Keratinocyte (primary cell): ENCODE results near the gene AP5B1. TPM values are rescaled to one million over a fixed set of nuclear protein-coding genes. Genes with fewer than 3 reads are reported as not detected.

ENCODE experiments used
- DNase-seq: peaks from one replicate; pipeline ENCODE4 v3.0.0-alpha.2; 2011; ENCODE audit warnings: low read depth, missing footprints, low spot score
- FAIRE-seq: peaks from 2 replicates; lab custom pipeline; 2011; peaks lifted over from hg19 to GRCh38; lab: Jason Lieb, UNC
- H2AFZ ChIP-seq: 2 replicates; pipeline ENCODE4 v1.6.0; 2012; ENCODE audit warnings: low read length, control low read depth, inconsistent platforms; ENCODE audit not compliant: control insufficient read depth
- H3K27ac ChIP-seq: 2 replicates; pipeline ENCODE4 v1.5.1; 2011; ENCODE audit warnings: low read length; ENCODE audit not compliant: control insufficient read depth, insufficient read depth
- H3K27me3 ChIP-seq: 3 replicates; pipeline ENCODE4 v1.6.0; 2011; ENCODE audit warnings: low read length; ENCODE audit not compliant: control insufficient read depth, insufficient read depth; ENCODE audit errors: extremely low read depth
- H3K36me3 ChIP-seq, 2 experiments: 2 replicates in 1 of 2; 3 replicates in 1 of 2; pipeline ENCODE4 v1.5.1; 2011; ENCODE audit warnings: low read length in 2 of 2, mild to moderate bottlenecking in 1 of 2; ENCODE audit not compliant: control insufficient read depth in 2 of 2, insufficient read depth in 2 of 2; ENCODE audit errors: extremely low read depth in 1 of 2
- H3K4me1 ChIP-seq: 3 replicates; pipeline ENCODE4 v1.5.1; 2011; ENCODE audit warnings: low read length; ENCODE audit not compliant: control insufficient read depth, insufficient read depth; ENCODE audit errors: extremely low read depth
- H3K4me2 ChIP-seq: 3 replicates; pipeline ENCODE4 v1.6.0; 2011; ENCODE audit warnings: low read depth, low read length; ENCODE audit not compliant: control insufficient read depth, insufficient read depth; ENCODE audit errors: extremely low read depth
- H3K4me3 ChIP-seq, 3 experiments: fragments of 200-600 bp in 1 of 3; sonication (generic) in 1 of 3; 2 replicates in 2 of 3; 3 replicates in 1 of 3; pipeline ENCODE4 v1.5.1; 2011 to 2016; ENCODE audit warnings: low read length in 3 of 3, mild to moderate bottlenecking in 3 of 3, control low read depth in 2 of 3, inconsistent platforms in 1 of 3, low read depth in 1 of 3, mixed read lengths in 1 of 3, mixed run types in 1 of 3, moderate library complexity in 1 of 3; ENCODE audit not compliant: control insufficient read depth in 2 of 3, insufficient read depth in 2 of 3; ENCODE audit errors: extremely low read depth in 1 of 3
- H3K79me2 ChIP-seq: 2 replicates; pipeline ENCODE4 v1.6.0; 2012; ENCODE audit warnings: low read length; ENCODE audit not compliant: control insufficient read depth, insufficient read depth
- H3K9ac ChIP-seq: 3 replicates; pipeline ENCODE4 v1.6.0; 2011; ENCODE audit warnings: low read length; ENCODE audit not compliant: control insufficient read depth, insufficient read depth; ENCODE audit errors: extremely low read depth
- H3K9me1 ChIP-seq: 3 replicates; pipeline ENCODE4 v1.6.0; 2011; ENCODE audit warnings: low read length; ENCODE audit not compliant: control insufficient read depth, insufficient read depth; ENCODE audit errors: extremely low read depth
- H3K9me3 ChIP-seq: 2 replicates; pipeline ENCODE4 v1.5.1; 2012; ENCODE audit warnings: low read depth, low read length; ENCODE audit not compliant: control insufficient read depth
- H4K20me1 ChIP-seq: 3 replicates; pipeline ENCODE4 v1.6.0; 2011; ENCODE audit warnings: low read length; ENCODE audit not compliant: control insufficient read depth, insufficient read depth; ENCODE audit errors: extremely low read depth
- CTCF ChIP-seq, 3 experiments: IDR thresholded peaks in 1 of 3; conservative IDR thresholded peaks in 1 of 3; optimal IDR thresholded peaks in 1 of 3; 2 replicates in 2 of 3; 3 replicates in 1 of 3; pipeline versions ENCODE3 to v1.5.1; 2011; ENCODE audit warnings: low read length in 3 of 3, mild to moderate bottlenecking in 3 of 3, moderate library complexity in 2 of 3, control low read depth in 1 of 3, inconsistent platforms in 1 of 3; ENCODE audit not compliant: insufficient read depth in 2 of 3; ENCODE audit errors: extremely low read depth in 1 of 3
- EZH2 ChIP-seq: IDR thresholded peaks from one replicate; pipeline ENCODE4 v1.6.1; 2012; ENCODE audit warnings: inconsistent platforms, mild to moderate bottlenecking, low read length, moderate library complexity
- dilution Hi-C: fragments of 300-500 bp; cut with MboI; formaldehyde crosslinking; loops from one replicate; pipeline ENCODE4 v1.7.0; 2020; ENCODE audit warnings: low sequenced_read_pairs; ENCODE audit not compliant: extremely low pct_ligation_motif_present
- polyA plus RNA-seq, 5 experiments: library from polyadenylated mRNA; depleted of rRNA in 3 of 5; stranded (reverse) in 3 of 5; stranded (forward) in 1 of 5; unstranded in 1 of 5; fragments of >200 nt; gene quantifications; 1 replicate in 1 of 5; 2 replicates in 3 of 5; 3 replicates in 1 of 5; pipeline versions ENCODE4 v1.2.1 to v1.2.3, GENCODE V29; 2011 to 2012; ENCODE audit warnings: missing spikeins in 2 of 5, low read depth in 1 of 5, low replicate concordance in 1 of 5

AP5B1 gene
- polyA plus RNA-seq, 1 donor (not counting 4 experiments of a cell fraction or from before 2014, with no cell fraction given) = 3.1 TPM

GRCh38 chr11:65798882-65799281 is 18.1 kb upstream of the AP5B1 start:
- Histone ChIP-seq H3K36me3 (peaks cover 2 to 3% of the 10 kb centered on the region in 2 experiments), H4K20me1 (no peaks in the 10 kb centered on the region), H3K4me2 (no peak overlapping the region), H3K27me3 (peaks cover 13% of the 10 kb centered on the region), H3K27ac (no peak overlapping the region), H3K9me3 (no peaks in the 10 kb centered on the region), H3K9me1 (no peaks in the 10 kb centered on the region), H3K79me2 (no peaks in the 10 kb centered on the region), H3K4me3 (no peak overlapping the region), H2AFZ (no peak overlapping the region), H3K9ac (no peak overlapping the region), H3K4me1 (no peaks in the 10 kb centered on the region)
- dilution Hi-C loops = no loop called here
- FAIRE-seq = no peak
- TF ChIP-seq CTCF (optimal IDR thresholded peaks at IDR 0.05 in 1 of 3, IDR thresholded peaks at IDR 0.05 in 1 of 3, conservative IDR thresholded peaks at IDR 0.05 in 1 of 3; ENCODE audit: extremely low read depth in 1 of 3, insufficient read depth in 2 of 3, low read length in 3 of 3) (no peak), EZH2 (no peak)
- no peak for DNase-seq

DNA sequence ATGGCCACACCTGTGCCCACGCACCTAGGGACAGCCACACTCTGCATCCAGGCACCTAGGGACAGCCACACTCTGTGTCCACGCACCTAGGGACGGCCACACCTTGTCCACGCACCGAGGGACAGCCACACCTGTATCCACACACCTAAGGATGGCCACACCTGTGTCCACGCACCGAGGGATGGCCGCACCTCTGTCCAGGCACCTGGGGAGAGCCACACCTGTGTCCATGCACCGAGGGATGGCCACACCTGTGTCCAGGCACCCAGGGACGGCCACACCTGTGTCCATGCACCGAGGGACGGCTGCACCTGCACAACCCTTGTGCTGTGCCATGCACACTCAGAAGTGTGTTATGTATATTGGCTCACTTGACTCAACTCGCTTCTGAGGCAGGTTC is 16.9 kb upstream of the AP5B1 start:
- no peak overlapping the region for H3K27ac ChIP-seq

More for the DNA sequence above, 16.9 kb upstream of the AP5B1 start:
- dilution Hi-C loops = no loop called here
- no peak for FAIRE-seq
- DNase-seq = no peak
- Histone ChIP-seq H3K9me3 (no peaks in the 10 kb centered on the region), H4K20me1 (no peaks in the 10 kb centered on the region), H2AFZ (no peak overlapping the region), H3K36me3 (peaks cover 2 to 3% of the 10 kb centered on the region in 2 experiments), H3K4me2 (no peak overlapping the region), H3K9ac (no peak overlapping the region), H3K9me1 (no peaks in the 10 kb centered on the region), H3K4me3 (no peak overlapping the region), H3K4me1 (peaks cover 10% of the 10 kb centered on the region), H3K27me3 (peaks cover 2% of the 10 kb centered on the region), H3K79me2 (no peaks in the 10 kb centered on the region)
- no peak for TF ChIP-seq CTCF (optimal IDR thresholded peaks at IDR 0.05 in 1 of 3, IDR thresholded peaks at IDR 0.05 in 1 of 3, conservative IDR thresholded peaks at IDR 0.05 in 1 of 3; ENCODE audit: extremely low read depth in 1 of 3, insufficient read depth in 2 of 3, low read length in 3 of 3)
- TF ChIP-seq EZH2 = no peak
